Raji (cell line): ENCODE results near the gene CALB2.

ENCODE experiments used
- POLR2A ChIP-seq: IDR thresholded peaks from 2 replicates; pipeline ENCODE4 v1.6.1; 2011; ENCODE audit warnings: low read depth, low read length, control low read depth; ENCODE audit not compliant: insufficient read depth

Gene CALB2

DNA sequence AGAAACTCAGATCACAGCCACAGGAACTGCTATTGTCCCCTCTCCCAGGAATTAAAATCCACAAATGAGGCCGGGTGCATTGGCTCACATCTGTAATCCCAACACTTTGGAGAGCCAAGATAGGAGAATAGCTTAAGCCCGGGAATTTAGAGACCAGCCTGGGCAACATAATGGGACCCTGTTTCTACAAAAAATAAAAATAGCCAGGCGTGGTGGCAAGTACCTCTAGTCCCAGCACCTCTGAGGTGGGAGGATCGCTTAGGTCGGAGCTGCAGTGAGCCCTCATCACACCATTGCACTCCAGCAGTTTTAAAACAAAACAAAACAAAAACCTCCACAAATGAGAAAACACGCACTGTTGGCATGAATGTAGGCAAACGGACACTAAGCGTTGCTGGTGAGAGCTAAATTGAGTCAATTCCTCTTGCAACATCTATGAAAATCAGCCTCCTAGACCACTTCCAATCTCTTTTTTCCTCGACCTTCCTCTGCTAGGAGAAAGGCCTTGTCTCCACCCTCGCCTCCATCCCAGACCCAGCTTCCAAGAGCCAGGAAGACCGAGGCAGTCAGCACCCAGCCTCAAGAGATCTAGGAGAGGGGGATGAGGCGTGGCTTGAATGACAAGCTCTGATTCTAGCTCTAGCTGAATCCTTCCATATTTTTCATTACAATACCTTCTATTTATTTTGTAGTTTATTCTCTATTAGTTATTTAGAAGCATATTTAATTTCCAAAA is 68.5 kb downstream of the CALB2 start:
- TF ChIP-seq POLR2A, result no peak

DNA sequence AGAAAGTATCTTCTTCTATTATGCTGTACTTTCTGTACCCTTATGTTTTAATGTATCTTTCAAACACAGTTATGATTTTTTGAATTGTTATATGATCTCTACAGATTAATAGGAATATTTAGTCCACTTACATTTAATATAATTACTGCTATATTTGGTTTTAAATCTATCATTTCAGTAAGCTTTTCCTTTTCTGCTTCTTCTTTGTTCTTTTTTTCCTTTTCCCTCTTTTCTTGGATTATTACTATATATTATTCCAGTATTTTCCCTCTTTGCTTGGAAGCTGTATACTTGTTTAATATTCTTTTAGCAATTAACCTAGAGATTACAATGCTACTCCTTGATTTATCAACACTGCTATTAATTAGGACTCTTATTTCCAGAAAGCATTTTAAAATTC is 69.9 kb downstream of the CALB2 start:
- no peak for TF ChIP-seq POLR2A

DNA sequence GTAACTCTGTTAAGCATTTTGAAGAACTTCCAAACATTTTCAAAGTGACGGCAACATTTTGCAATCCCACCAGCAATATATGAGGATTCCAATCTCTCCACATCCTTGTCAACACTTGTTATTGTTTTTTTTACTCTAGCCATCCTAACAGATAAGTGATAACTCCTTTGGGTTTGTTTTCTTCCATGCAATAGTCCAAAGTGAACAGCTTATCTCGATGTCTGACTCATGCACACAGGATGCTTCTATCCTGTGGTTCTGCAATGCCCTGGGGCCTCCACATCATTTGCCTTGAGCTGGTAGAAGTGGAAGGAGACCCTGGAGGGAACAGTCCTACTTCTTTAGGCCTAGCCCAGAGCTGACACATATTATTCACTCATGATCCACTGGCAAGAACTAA is 70.4 kb downstream of the CALB2 start:
- no peak for TF ChIP-seq POLR2A

- TF ChIP-seq POLR2A, result no peak
These were observed 71.1 kb downstream of the CALB2 start for GRCh38 chr16:71429581-71429980.

- TF ChIP-seq POLR2A, result no peak
These were observed 72.2 kb downstream of the CALB2 start for GRCh38 chr16:71430744-71431143.

- TF ChIP-seq POLR2A, result no peak
These were observed 72.7 kb downstream of the CALB2 start for GRCh38 chr16:71431176-71431575.

DNA sequence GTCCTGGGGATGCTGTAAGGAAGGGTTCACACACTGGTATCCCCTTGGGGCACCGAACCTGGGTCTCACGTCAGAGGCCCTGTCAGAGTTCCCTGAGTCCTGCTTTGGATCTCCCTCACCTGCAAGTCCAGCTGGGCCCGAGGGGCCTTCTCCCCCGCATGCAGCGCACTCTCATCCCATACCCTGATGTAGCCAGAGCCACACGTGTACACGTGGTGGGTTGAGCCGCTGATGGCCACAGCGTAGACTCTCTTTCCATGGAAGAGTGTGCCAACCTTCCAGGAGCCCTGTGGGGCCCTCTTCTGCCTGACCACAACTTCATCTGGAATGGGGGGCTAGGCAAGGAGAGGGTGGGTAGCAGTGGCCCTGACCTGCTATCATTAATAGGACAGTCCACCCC is 73.5 kb downstream of the CALB2 start:
- no peak for TF ChIP-seq POLR2A

DNA sequence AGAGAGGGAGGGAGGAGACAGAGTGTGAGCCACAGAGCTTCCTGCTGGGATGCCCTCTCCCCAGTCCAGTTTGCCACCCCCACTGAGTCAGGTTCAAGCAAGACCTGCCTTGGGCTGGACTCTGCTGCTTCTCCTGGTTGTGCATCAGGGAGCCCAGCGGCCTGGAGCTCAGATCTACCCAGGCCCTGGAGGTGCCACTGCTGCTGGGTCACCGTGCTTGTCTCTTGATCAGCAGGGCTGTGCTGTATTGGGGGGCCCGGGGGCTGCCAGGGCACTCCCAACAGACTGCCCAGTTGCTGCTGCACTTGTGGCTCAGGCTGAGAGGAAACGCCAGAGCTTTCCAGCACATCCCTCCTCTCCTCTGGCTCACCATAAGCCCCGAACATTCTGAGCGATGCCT is 74.4 kb downstream of the CALB2 start:
- no peak for TF ChIP-seq POLR2A

GRCh38 chr16:71436473-71436872 is 78.0 kb downstream of the CALB2 start:
- TF ChIP-seq POLR2A, result no peak

DNA sequence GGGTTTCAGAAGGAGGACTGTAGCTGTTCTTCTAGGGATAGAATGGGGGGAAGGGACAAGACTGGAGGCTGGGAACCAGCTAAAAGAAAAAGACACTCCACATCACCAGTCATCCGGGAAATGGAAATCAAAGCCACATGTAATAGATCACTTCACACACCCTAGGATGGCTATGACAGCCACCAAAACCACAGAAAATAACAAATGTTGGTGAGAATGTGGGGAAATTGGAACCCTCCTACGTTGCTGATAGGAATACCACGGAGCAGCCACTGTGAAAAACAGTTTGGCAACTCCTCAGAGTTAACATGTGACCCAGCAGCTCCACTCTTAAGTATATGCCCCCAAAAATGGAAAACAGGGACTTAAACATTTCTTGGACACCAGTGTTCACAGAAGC is 81.0 kb downstream of the CALB2 start:
- no peak for TF ChIP-seq POLR2A
